Liver (tissue), 9 donors: ENCODE measurements around the gene GPR183. TPM values are rescaled to one million over a fixed set of nuclear protein-coding genes. Genes with fewer than 3 reads are reported as not detected.

ENCODE experiments used
- DNase-seq: peaks from one replicate; pipeline ENCODE4 v3.0.0-alpha.2; 2017; ENCODE audit warnings: low spot score
- H3K27ac ChIP-seq, 2 donors: one replicate each; pipeline ENCODE4 v1.7.0; 2013; ENCODE audit warnings: inconsistent platforms in 2 of 2, low read length in 2 of 2, control low read depth in 1 of 2, low read depth in 1 of 2, mild to moderate bottlenecking in 1 of 2
- H3K27me3 ChIP-seq, 4 donors: one replicate each; pipeline versions ENCODE4 v1.6.1 to v1.7.0; 2013; ENCODE audit warnings: low read length in 3 of 4, inconsistent platforms in 1 of 4, mild to moderate bottlenecking in 1 of 4, moderate library complexity in 1 of 4; ENCODE audit not compliant: control insufficient read depth in 4 of 4, insufficient read depth in 4 of 4
- H3K36me3 ChIP-seq, 4 donors: one replicate each; pipeline versions ENCODE4 v1.6.1 to v1.7.0; 2013; ENCODE audit warnings: low read length in 3 of 4, mild to moderate bottlenecking in 3 of 4, low read depth in 1 of 4, moderate library complexity in 1 of 4; ENCODE audit not compliant: control insufficient read depth in 4 of 4, insufficient read depth in 3 of 4
- H3K4me1 ChIP-seq, 4 donors: one replicate each; pipeline versions ENCODE4 v1.6.1 to v1.7.0; 2013; ENCODE audit warnings: low read length in 3 of 4, mild to moderate bottlenecking in 3 of 4, moderate library complexity in 1 of 4; ENCODE audit not compliant: control insufficient read depth in 4 of 4, insufficient read depth in 4 of 4
- H3K4me3 ChIP-seq, 3 donors: one replicate each; pipeline versions ENCODE4 v1.6.1 to v1.7.0; 2013; ENCODE audit warnings: low read length in 3 of 3, control low read depth in 1 of 3, low read depth in 1 of 3, mild to moderate bottlenecking in 1 of 3
- H3K9ac ChIP-seq, 2 donors: one replicate each; pipeline ENCODE4 v1.7.0; 2013; ENCODE audit warnings: low read length in 2 of 2, mild to moderate bottlenecking in 2 of 2, moderate library complexity in 2 of 2, control low read depth in 1 of 2, low read depth in 1 of 2
- H3K9me3 ChIP-seq, 4 donors: one replicate each; pipeline versions ENCODE4 v1.6.1 to v1.7.0; 2013; ENCODE audit warnings: low read length in 3 of 4; ENCODE audit not compliant: control insufficient read depth in 4 of 4
- EGR1 ChIP-seq, 2 donors: IDR thresholded peaks; 2 replicates each; pipeline ENCODE4 v1.6.1; 2016 to 2018; ENCODE audit warnings: antibody characterized with exemption in 2 of 2, low read depth in 2 of 2
- FOXA1 ChIP-seq: IDR thresholded peaks from 2 replicates; pipeline ENCODE4 v1.6.1; 2016; ENCODE audit warnings: antibody characterized with exemption
- FOXA2 ChIP-seq: IDR thresholded peaks from 2 replicates; pipeline ENCODE4 v1.6.1; 2016; ENCODE audit warnings: antibody characterized with exemption
- GABPA ChIP-seq, 2 donors: IDR thresholded peaks in 1 of 2; conservative IDR thresholded peaks in 1 of 2; 2 replicates each; pipeline ENCODE4 v1.6.1; 2016; ENCODE audit warnings: antibody characterized with exemption in 2 of 2, mild to moderate bottlenecking in 1 of 2, moderate library complexity in 1 of 2
- HNF4A ChIP-seq, 2 donors: conservative IDR thresholded peaks; 2 replicates each; pipeline ENCODE4 v1.6.1; 2016; ENCODE audit warnings: antibody characterized with exemption in 2 of 2, mild to moderate bottlenecking in 2 of 2
- NR2F2 ChIP-seq: IDR thresholded peaks from 2 replicates; pipeline ENCODE4 v1.6.1; 2016; ENCODE audit warnings: antibody characterized with exemption
- RXRA ChIP-seq, 2 donors: IDR thresholded peaks; 2 replicates each; pipeline ENCODE4 v1.6.1; 2017 to 2018; ENCODE audit warnings: antibody characterized with exemption in 2 of 2, mild to moderate bottlenecking in 1 of 2
- SP1 ChIP-seq: IDR thresholded peaks from 2 replicates; pipeline ENCODE4 v1.6.1; 2018; ENCODE audit warnings: antibody characterized with exemption, mild to moderate bottlenecking
- TAF1 ChIP-seq: conservative IDR thresholded peaks from 2 replicates; pipeline ENCODE4 v1.6.1; 2016; ENCODE audit warnings: antibody characterized with exemption, mild to moderate bottlenecking
- YY1 ChIP-seq: IDR thresholded peaks from 2 replicates; pipeline ENCODE4 v1.6.1; 2016; ENCODE audit warnings: antibody characterized with exemption, mild to moderate bottlenecking
- WGBS: extraction: QIAGEN DNeasy Blood & Tissue Kit; methylation state at CpG from one replicate; pipeline ENCODE4 v1.1.7; 2013; 5-methylcytosine and 5-hydroxymethylcytosine counted together
- polyA plus RNA-seq, 2 donors: library from polyadenylated mRNA; stranded (reverse) in 1 of 2; unstranded in 1 of 2; fragments of 200-250 nt in 1 of 2; fragments of >200 nt in 1 of 2; fragmentation: Nextera tagmentation in 1 of 2; extraction: Ambion mirVana in 1 of 2; gene quantifications; one replicate each; pipeline versions ENCODE4 v1.2.1 to v1.2.3, GENCODE V29; 2013 to 2015
- total RNA-seq, 2 donors: library from RNA; depleted of rRNA; stranded (reverse); fragments of >200 nt; gene quantifications; one replicate each; pipeline ENCODE4 v1.2.3, GENCODE V29; 2014
- TF ChIP-seq, protein P1 (sequence below): IDR thresholded peaks from 2 replicates; pipeline ENCODE4 v1.6.1; 2016; ENCODE audit warnings: antibody characterized with exemption
- TF ChIP-seq, protein P2 (sequence below): IDR thresholded peaks from 2 replicates; pipeline ENCODE4 v1.6.1; 2016; ENCODE audit warnings: antibody characterized with exemption
- TF ChIP-seq, protein P3 (sequence below): fragments of 150-350 bp; IDR thresholded peaks from 2 replicates; pipeline ENCODE4 v1.5.1; 2017; ENCODE audit warnings: improper control_type of control experiment, low read depth, low read length; ENCODE audit not compliant: missing input control
- TF ChIP-seq, protein P4 (sequence below): IDR thresholded peaks from 2 replicates; pipeline ENCODE4 v1.6.1; 2016; ENCODE audit warnings: antibody characterized with exemption
- TF ChIP-seq, protein P5 (sequence below): IDR thresholded peaks from 2 replicates; pipeline ENCODE4 v1.6.1; 2016; ENCODE audit warnings: antibody characterized with exemption, mild to moderate bottlenecking
- donor health status: healthy.
- donor health status: healthy.
- donor health status: healthy.
- donor health status: healthy.
- donor health status: healthy.

GPR183 gene
- total and polyA plus RNA-seq, 4 donors: 0.89 to 4.3 (median 2.9) TPM

DNA sequence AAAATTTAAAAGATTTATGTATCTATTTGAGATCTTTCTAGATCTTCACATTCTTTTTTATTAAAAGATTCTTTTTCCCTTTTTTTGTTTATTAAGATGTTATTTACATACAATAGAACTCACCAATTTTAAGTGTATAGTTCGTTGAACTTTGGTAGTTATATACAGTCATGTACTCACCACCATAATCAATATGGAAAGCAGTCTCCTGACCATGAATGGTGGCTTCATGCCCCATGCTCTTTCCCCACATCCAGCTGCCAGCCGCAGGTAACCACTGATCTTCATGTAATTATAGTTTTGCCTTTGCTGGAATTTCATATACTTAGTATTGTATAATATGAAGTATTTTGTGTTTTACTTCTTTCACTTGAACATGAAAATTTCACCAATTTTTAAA is 20.6 kb upstream of the GPR183 start:
- DNase-seq: no peak
- Histone ChIP-seq H3K27ac (no peak overlapping the region), H3K4me1 (no peaks in the 10 kb centered on the region), H3K27me3 (no peaks in the 10 kb centered on the region), H3K9ac (no peak overlapping the region), H3K36me3 (peaks cover 1 to 9% (median 3%) of the 10 kb centered on the region in 4 donors), H3K4me3 (no peak overlapping the region), H3K9me3 (no peaks in the 10 kb centered on the region)
- TF ChIP-seq HNF4A (conservative IDR thresholded peaks at IDR 0.05): no peak
- TF ChIP-seq, protein P1, sequence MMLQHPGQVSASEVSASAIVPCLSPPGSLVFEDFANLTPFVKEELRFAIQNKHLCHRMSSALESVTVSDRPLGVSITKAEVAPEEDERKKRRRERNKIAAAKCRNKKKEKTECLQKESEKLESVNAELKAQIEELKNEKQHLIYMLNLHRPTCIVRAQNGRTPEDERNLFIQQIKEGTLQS: no peak
- no peak for TF ChIP-seq FOXA2
- TF ChIP-seq GABPA (IDR thresholded peaks at IDR 0.05 in 1 of 2, conservative IDR thresholded peaks at IDR 0.05 in 1 of 2): no peak
- TF ChIP-seq TAF1: no peak
- no peak for TF ChIP-seq RXRA (IDR thresholded peaks at IDR 0.05)
- TF ChIP-seq SP1: no peak
- no peak for TF ChIP-seq FOXA1
- TF ChIP-seq, protein P2, sequence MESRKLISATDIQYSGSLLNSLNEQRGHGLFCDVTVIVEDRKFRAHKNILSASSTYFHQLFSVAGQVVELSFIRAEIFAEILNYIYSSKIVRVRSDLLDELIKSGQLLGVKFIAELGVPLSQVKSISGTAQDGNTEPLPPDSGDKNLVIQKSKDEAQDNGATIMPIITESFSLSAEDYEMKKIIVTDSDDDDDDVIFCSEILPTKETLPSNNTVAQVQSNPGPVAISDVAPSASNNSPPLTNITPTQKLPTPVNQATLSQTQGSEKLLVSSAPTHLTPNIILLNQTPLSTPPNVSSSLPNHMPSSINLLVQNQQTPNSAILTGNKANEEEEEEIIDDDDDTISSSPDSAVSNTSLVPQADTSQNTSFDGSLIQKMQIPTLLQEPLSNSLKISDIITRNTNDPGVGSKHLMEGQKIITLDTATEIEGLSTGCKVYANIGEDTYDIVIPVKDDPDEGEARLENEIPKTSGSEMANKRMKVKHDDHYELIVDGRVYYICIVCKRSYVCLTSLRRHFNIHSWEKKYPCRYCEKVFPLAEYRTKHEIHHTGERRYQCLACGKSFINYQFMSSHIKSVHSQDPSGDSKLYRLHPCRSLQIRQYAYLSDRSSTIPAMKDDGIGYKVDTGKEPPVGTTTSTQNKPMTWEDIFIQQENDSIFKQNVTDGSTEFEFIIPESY: no peak
- TF ChIP-seq, protein P3, sequence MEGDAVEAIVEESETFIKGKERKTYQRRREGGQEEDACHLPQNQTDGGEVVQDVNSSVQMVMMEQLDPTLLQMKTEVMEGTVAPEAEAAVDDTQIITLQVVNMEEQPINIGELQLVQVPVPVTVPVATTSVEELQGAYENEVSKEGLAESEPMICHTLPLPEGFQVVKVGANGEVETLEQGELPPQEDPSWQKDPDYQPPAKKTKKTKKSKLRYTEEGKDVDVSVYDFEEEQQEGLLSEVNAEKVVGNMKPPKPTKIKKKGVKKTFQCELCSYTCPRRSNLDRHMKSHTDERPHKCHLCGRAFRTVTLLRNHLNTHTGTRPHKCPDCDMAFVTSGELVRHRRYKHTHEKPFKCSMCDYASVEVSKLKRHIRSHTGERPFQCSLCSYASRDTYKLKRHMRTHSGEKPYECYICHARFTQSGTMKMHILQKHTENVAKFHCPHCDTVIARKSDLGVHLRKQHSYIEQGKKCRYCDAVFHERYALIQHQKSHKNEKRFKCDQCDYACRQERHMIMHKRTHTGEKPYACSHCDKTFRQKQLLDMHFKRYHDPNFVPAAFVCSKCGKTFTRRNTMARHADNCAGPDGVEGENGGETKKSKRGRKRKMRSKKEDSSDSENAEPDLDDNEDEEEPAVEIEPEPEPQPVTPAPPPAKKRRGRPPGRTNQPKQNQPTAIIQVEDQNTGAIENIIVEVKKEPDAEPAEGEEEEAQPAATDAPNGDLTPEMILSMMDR: no peak
- over 99% methylated on average over 2 of the region's 2 CpGs for WGBS

DNA sequence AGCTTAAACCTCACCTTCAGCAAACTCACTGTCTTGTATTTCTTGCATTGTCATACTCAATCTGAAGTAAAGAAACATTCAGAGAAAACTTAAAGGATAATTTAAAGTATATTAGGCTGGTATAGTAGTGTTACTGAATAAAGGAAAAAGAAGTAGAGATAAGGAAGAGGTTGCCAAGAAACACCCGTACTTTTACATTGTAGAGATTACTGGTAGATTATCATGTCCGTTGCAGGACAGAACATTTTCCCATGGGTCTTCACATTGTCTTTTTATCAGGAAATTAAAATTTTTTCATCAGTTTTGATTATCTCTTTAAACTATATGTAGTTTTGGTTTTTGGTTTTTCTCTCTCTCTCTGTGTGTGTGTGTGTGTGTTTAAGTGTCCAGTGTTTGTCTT is 19.9 kb upstream of the GPR183 start:
- H3K27ac ChIP-seq: no peak overlapping the region
- peaks cover 1 to 9% (median 5%) of the 10 kb centered on the region in 4 donors for H3K36me3 ChIP-seq
- no peaks in the 10 kb centered on the region for H3K27me3 ChIP-seq
- no peak for TF ChIP-seq YY1
- TF ChIP-seq, protein P4, sequence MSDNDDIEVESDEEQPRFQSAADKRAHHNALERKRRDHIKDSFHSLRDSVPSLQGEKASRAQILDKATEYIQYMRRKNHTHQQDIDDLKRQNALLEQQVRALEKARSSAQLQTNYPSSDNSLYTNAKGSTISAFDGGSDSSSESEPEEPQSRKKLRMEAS: no peak
- no peak for TF ChIP-seq RXRA (IDR thresholded peaks at IDR 0.05)
- no peak for TF ChIP-seq EGR1 (IDR thresholded peaks at IDR 0.05; ENCODE audit: low read depth in 2 of 2)
- TF ChIP-seq, protein P2: no peak
- no peak for TF ChIP-seq SP1
- TF ChIP-seq NR2F2: no peak
- no peak for TF ChIP-seq FOXA2
- TF ChIP-seq HNF4A (conservative IDR thresholded peaks at IDR 0.05): no peak
- TF ChIP-seq, protein P5, sequence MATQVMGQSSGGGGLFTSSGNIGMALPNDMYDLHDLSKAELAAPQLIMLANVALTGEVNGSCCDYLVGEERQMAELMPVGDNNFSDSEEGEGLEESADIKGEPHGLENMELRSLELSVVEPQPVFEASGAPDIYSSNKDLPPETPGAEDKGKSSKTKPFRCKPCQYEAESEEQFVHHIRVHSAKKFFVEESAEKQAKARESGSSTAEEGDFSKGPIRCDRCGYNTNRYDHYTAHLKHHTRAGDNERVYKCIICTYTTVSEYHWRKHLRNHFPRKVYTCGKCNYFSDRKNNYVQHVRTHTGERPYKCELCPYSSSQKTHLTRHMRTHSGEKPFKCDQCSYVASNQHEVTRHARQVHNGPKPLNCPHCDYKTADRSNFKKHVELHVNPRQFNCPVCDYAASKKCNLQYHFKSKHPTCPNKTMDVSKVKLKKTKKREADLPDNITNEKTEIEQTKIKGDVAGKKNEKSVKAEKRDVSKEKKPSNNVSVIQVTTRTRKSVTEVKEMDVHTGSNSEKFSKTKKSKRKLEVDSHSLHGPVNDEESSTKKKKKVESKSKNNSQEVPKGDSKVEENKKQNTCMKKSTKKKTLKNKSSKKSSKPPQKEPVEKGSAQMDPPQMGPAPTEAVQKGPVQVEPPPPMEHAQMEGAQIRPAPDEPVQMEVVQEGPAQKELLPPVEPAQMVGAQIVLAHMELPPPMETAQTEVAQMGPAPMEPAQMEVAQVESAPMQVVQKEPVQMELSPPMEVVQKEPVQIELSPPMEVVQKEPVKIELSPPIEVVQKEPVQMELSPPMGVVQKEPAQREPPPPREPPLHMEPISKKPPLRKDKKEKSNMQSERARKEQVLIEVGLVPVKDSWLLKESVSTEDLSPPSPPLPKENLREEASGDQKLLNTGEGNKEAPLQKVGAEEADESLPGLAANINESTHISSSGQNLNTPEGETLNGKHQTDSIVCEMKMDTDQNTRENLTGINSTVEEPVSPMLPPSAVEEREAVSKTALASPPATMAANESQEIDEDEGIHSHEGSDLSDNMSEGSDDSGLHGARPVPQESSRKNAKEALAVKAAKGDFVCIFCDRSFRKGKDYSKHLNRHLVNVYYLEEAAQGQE: no peak
- 85% methylated on average over 2 of the region's 2 CpGs for WGBS
- no peak overlapping the region for H3K9ac ChIP-seq
- no peaks in the 10 kb centered on the region for H3K4me1 ChIP-seq
- no peaks in the 10 kb centered on the region for H3K9me3 ChIP-seq
- no peak overlapping the region for H3K4me3 ChIP-seq
- no peak for DNase-seq
